HepG2 (cell line): ENCODE results near the gene ATF1. TPM values are rescaled to one million over a fixed set of nuclear protein-coding genes. Genes with fewer than 3 reads are reported as not detected.

ENCODE experiments used
- ATAC-seq: fragments of 200-7000 bp; cut with Tn5 transposase; 3 replicates; pipeline ENCODE4 v1.9.1; 2020; ENCODE audit warnings: mild to moderate bottlenecking, moderate library complexity
- BruUV-seq: library from RNA; stranded (reverse); fragments of 400-500 nt; replicated peaks from 2 replicates; lab custom pipeline; 2021; lab: Mats Ljungman, UMichigan
- CTCF ChIA-PET: fragments of 300-600 bp; formaldehyde crosslinking; extraction: SDS; loops from one replicate; lab custom pipeline; 2021; ENCODE audit warnings: low total read pairs, inconsistent platforms, low intra/inter-chr PET ratio; lab: Yijun Ruan, JAX
- POLR2A ChIA-PET: fragments of 350-600 bp; sonication (Branson Sonifier 250); formaldehyde crosslinking; loops from one replicate; lab custom pipeline; 2020; ENCODE audit warnings: antibody characterized with exemption, inconsistent platforms; lab: Yijun Ruan, JAX
- DNase-seq: peaks from one replicate; pipeline ENCODE4 v3.0.0-alpha.2; 2015; ENCODE audit warnings: low spot score
- FAIRE-seq: peaks from 3 replicates; lab custom pipeline; 2011; peaks lifted over from hg19 to GRCh38; lab: Jason Lieb, UNC
- H2AFZ ChIP-seq: one replicate; pipeline ENCODE4 v1.6.1; 2011; ENCODE audit warnings: low read length, inconsistent platforms
- H3K27ac ChIP-seq: fragments of 300-600 bp; 3 replicates; pipeline ENCODE4 v1.8.0; 2011; ENCODE audit warnings: mixed run types, mild to moderate bottlenecking, mixed read lengths, low read length, inconsistent platforms; ENCODE audit not compliant: insufficient read depth; ENCODE audit errors: extremely low read length
- H3K27me3 ChIP-seq, 2 experiments: fragments of 200-600 bp in 1 of 2; 2 replicates in 1 of 2; 3 replicates in 1 of 2; pipeline versions ENCODE4 v1.6.0 to v1.8.0; 2011; ENCODE audit warnings: low read length in 2 of 2, mild to moderate bottlenecking in 2 of 2, moderate library complexity in 2 of 2, inconsistent platforms in 1 of 2; ENCODE audit not compliant: insufficient read depth in 2 of 2, control insufficient read depth in 1 of 2
- H3K36me3 ChIP-seq, 2 experiments: fragments of 200-600 bp in 1 of 2; replicated peaks in 1 of 2; 2 replicates in 1 of 2; 3 replicates in 1 of 2; pipeline versions ENCODE4 v1.5.1 to v1.8.0; 2011; ENCODE audit warnings: low read length in 2 of 2, inconsistent platforms in 1 of 2; ENCODE audit not compliant: insufficient read depth in 2 of 2, control insufficient read depth in 1 of 2
- H3K4me1 ChIP-seq: 2 replicates; pipeline ENCODE4 v1.5.1; 2012; ENCODE audit warnings: low read length, inconsistent platforms; ENCODE audit not compliant: insufficient read depth
- H3K4me2 ChIP-seq: 2 replicates; pipeline ENCODE4 v1.6.0; 2011; ENCODE audit warnings: low read depth, low read length, inconsistent platforms
- H3K4me3 ChIP-seq, 3 experiments: fragments of 200-600 bp in 1 of 3; sonication (generic), shearing (Covaris generic) in 1 of 3; replicated peaks in 1 of 3; 2 replicates each; pipeline ENCODE4 v1.5.1; 2011 to 2016; ENCODE audit warnings: low read length in 3 of 3, inconsistent platforms in 2 of 3, low read depth in 2 of 3, mild to moderate bottlenecking in 2 of 3, control low read depth in 1 of 3, mixed read lengths in 1 of 3; ENCODE audit not compliant: insufficient read depth in 1 of 3
- H3K79me2 ChIP-seq: one replicate; pipeline ENCODE4 v1.6.1; 2011; ENCODE audit warnings: low read length, inconsistent platforms; ENCODE audit not compliant: insufficient read depth
- H3K9ac ChIP-seq: 2 replicates; pipeline ENCODE4 v1.6.0; 2011; ENCODE audit warnings: mild to moderate bottlenecking, low read depth, low read length, inconsistent platforms; ENCODE audit not compliant: insufficient read depth
- H3K9me3 ChIP-seq: 2 replicates; pipeline ENCODE4 v1.5.1; 2012; ENCODE audit warnings: mild to moderate bottlenecking, low read length
- H4K20me1 ChIP-seq: 2 replicates; pipeline ENCODE4 v1.6.0; 2011; ENCODE audit warnings: inconsistent platforms, mild to moderate bottlenecking, low read length, moderate library complexity; ENCODE audit not compliant: insufficient read depth
- ASH2L ChIP-seq: fragments of 300-600, 200-600 bp; sonication (generic); IDR thresholded peaks from 2 replicates; pipeline ENCODE4 v1.7.0; 2017; ENCODE audit warnings: low read depth, mild to moderate bottlenecking, moderate library complexity, mixed read lengths, low read length; ENCODE audit not compliant: insufficient read length
- CC2D1A ChIP-seq: sonication (generic); formaldehyde crosslinking; IDR thresholded peaks from 2 replicates; pipeline ENCODE4 v1.8.1; 2023; ENCODE audit warnings: mild to moderate bottlenecking, missing genetic modification reagents
- FOXM1 ChIP-seq: sonication (generic); formaldehyde crosslinking; IDR thresholded peaks from 2 replicates; pipeline ENCODE4 v1.5.0; 2020; ENCODE audit warnings: missing genetic modification reagents
- GTF2F1 ChIP-seq: fragments of 150-350 bp; IDR thresholded peaks from 2 replicates; pipeline ENCODE4 v1.6.1; 2014; ENCODE audit warnings: low read length
- JUNB ChIP-seq: sonication (generic); formaldehyde crosslinking; IDR thresholded peaks from 2 replicates; pipeline ENCODE4 v1.8.0; 2022; ENCODE audit warnings: missing genetic modification reagents, mild to moderate bottlenecking, borderline replicate concordance
- NFE2L1 ChIP-seq: sonication (generic); formaldehyde crosslinking; IDR thresholded peaks from 2 replicates; pipeline ENCODE4 v1.4.0; 2020; ENCODE audit warnings: missing genetic modification reagents, mild to moderate bottlenecking, borderline replicate concordance
- RBM22 ChIP-seq: fragments of 200-400 bp; formaldehyde crosslinking; optimal IDR thresholded peaks from 2 replicates; pipeline ENCODE3; 2017; ENCODE audit warnings: mild to moderate bottlenecking, low read length, moderate library complexity
- ZC3H4 ChIP-seq: sonication (generic); formaldehyde crosslinking; IDR thresholded peaks from 2 replicates; pipeline ENCODE4 v1.4.0; 2020; ENCODE audit warnings: missing genetic modification reagents, borderline replicate concordance
- ZMYM4 ChIP-seq: sonication (generic); formaldehyde crosslinking; IDR thresholded peaks from 2 replicates; pipeline ENCODE4 v1.8.1; 2023; ENCODE audit warnings: mild to moderate bottlenecking, missing genetic modification reagents
- ZNF20 ChIP-seq: sonication (generic); formaldehyde crosslinking; IDR thresholded peaks from 2 replicates; pipeline ENCODE4 v1.4.0; 2020; ENCODE audit warnings: mild to moderate bottlenecking, moderate library complexity, missing genetic modification reagents
- ZNF207 ChIP-seq: fragments of 450-650 bp; IDR thresholded peaks from 2 replicates; pipeline ENCODE4 v1.6.1; 2016; ENCODE audit warnings: antibody characterized with exemption, borderline replicate concordance
- ZNF431 ChIP-seq: sonication (generic); formaldehyde crosslinking; IDR thresholded peaks from 2 replicates; pipeline ENCODE4 v1.9.0; 2022; ENCODE audit warnings: missing genetic modification reagents, low read depth, mild to moderate bottlenecking, borderline replicate concordance
- ZNF616 ChIP-seq: sonication (generic); formaldehyde crosslinking; IDR thresholded peaks from 2 replicates; pipeline ENCODE4 v1.5.0; 2020; ENCODE audit warnings: low read depth, mild to moderate bottlenecking, missing genetic modification reagents
- WGBS: methylation state at CpG from one replicate; pipeline ENCODE4 v1.1.6; 2017; ENCODE audit warnings: low lambda C conversion rate; 5-methylcytosine and 5-hydroxymethylcytosine counted together
- in situ Hi-C: cut with HindIII; loops from 2 replicates; pipeline ENCODE4 v1.10.0; 2017; ENCODE audit warnings: low pct_unique_long_range_greater_than_20kb; ENCODE audit not compliant: extremely low pct_ligation_motif_present
- intact Hi-C: fragments of 100-400 bp; cut with micrococcal nuclease; formaldehyde crosslinking; loops from one replicate; pipeline ENCODE4 v1.10.0; 2022; ENCODE audit not compliant: unreplicated experiment
- polyA plus RNA-seq, 8 experiments: library from polyadenylated mRNA; depleted of rRNA in 3 of 8; stranded (reverse) in 7 of 8; unstranded in 1 of 8; fragments of >200 nt; fragmentation: Illumina TruSeq in 4 of 8; extraction: Trizol in 4 of 8; gene quantifications; 2 replicates each; pipeline versions ENCODE4 v1.2.1 to v1.2.3, GENCODE V29; 2011 to 2016; ENCODE audit warnings: low read depth in 4 of 8, missing spikeins in 1 of 8, mixed read lengths in 1 of 8; ENCODE audit not compliant: insufficient read depth in 1 of 8
- total RNA-seq, 5 experiments: library from RNA; depleted of rRNA; stranded (reverse); fragments of >200 nt; fragmentation: Illumina TruSeq; extraction: Trizol; gene quantifications; 2 replicates each; pipeline ENCODE4 v1.2.3, GENCODE V29; 2016; ENCODE audit warnings: low read depth in 1 of 5
- TF ChIP-seq, protein P1 (sequence below): sonication (generic); formaldehyde crosslinking; IDR thresholded peaks from 2 replicates; pipeline ENCODE4 v1.4.0; 2020; ENCODE audit warnings: missing genetic modification reagents

ATF1 gene
- total and polyA plus RNA-seq, 2 of the 13 experiments (the other 11 are each of a cell fraction or from before 2014, with no cell fraction given), result 29.3 to 52.0 TPM

DNA sequence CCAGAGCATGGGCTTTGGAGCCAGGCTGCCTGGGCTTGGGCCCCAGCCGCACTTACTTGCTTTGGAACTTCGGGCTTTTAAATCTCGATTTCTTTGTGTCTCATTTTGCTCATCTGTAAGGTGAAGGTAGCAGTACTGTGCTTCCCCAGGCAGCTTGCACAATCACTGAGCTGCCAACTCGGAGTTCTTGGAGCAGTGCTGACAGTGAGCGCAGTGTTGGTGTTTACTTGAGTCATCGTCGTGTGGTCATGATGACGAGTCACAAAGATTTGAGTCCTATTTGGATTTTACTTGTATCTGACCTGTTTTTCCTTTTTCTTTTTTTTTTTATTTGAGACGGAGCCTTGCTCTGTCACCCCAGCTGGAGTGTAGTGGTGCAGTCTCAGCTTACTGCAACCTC is 31.3 kb upstream of the ATF1 start (continued):
- TF ChIP-seq CC2D1A, result no peak
- no peak for TF ChIP-seq ZNF20 (CRISPR knock-in tag)
- no peak for TF ChIP-seq ZNF207
- TF ChIP-seq, protein P1, sequence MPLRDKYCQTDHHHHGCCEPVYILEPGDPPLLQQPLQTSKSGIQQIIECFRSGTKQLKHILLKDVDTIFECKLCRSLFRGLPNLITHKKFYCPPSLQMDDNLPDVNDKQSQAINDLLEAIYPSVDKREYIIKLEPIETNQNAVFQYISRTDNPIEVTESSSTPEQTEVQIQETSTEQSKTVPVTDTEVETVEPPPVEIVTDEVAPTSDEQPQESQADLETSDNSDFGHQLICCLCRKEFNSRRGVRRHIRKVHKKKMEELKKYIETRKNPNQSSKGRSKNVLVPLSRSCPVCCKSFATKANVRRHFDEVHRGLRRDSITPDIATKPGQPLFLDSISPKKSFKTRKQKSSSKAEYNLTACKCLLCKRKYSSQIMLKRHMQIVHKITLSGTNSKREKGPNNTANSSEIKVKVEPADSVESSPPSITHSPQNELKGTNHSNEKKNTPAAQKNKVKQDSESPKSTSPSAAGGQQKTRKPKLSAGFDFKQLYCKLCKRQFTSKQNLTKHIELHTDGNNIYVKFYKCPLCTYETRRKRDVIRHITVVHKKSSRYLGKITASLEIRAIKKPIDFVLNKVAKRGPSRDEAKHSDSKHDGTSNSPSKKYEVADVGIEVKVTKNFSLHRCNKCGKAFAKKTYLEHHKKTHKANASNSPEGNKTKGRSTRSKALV (CRISPR knock-in tag), result no peak
- TF ChIP-seq ZNF431 (CRISPR knock-in tag), result no peak
- no peak for TF ChIP-seq GTF2F1
- no peak for TF ChIP-seq FOXM1
- TF ChIP-seq ZNF616 (CRISPR knock-in tag), result no peak
- TF ChIP-seq ASH2L, result no peak
- no peak for TF ChIP-seq ZC3H4

DNA sequence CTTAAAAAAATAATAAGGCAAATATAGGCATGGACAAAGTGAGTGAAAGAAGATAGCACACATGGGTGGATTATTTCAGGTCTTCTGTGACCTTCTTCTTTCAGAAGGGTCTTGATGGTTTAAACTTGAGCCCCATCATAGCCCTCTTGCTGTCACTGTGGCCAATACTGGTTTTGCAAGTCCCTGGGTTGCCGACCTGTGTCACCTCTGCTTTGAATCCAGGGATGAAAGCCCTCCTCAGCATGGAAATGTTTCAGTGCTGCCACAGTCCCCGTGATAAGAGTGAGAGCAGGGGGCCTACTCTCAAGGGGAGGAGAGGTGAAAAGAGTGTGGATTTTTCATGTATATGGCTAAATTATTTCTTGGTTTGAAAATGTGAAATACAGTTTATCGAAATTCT is 30.2 kb upstream of the ATF1 start:
- no peak for FAIRE-seq
- TF ChIP-seq JUNB (CRISPR knock-in tag) (no peak), NFE2L1 (no peak), RBM22 (peak; percentile 81), ZMYM4 (no peak)
- no TSS peak for BruUV-seq
- ChIA-PET POLR2A (no interaction called here), CTCF (no interaction called here)
- Histone ChIP-seq H3K27me3 (no peaks in the 10 kb centered on the region; a peak in 1 of 5 replicates), H4K20me1 (no peaks in the 10 kb centered on the region), H3K9ac (no peak overlapping the region), H3K4me1 (no peaks in the 10 kb centered on the region), H3K27ac (no peak overlapping the region), H3K9me3 (no peaks in the 10 kb centered on the region), H3K4me3 (no peak overlapping the region), H3K79me2 (no peaks in the 10 kb centered on the region), H3K36me3 (peaks cover 31 to 87% of the 10 kb centered on the region in 2 experiments), H2AFZ (no peak overlapping the region), H3K4me2 (no peak overlapping the region)
- in situ Hi-C loops (no loop called here), intact Hi-C loops (loop anchor here (10.0 kb wide), 1 partner anchor 229 kb away; the partner anchor contains the start of gene DIP2B)
- no peak for ATAC-seq
- WGBS, result 100% methylated on average over 3 of the region's 3 CpGs
- no peak for DNase-seq
